ENCODE measurements around the gene KRT72. TPM values are rescaled to one million over a fixed set of nuclear protein-coding genes. Genes with fewer than 3 reads are reported as not detected.

KRT72 gene
- total and polyA plus RNA-seq, 2 experiments from 2014 or later = not detected

- H3K27me3 ChIP-seq = no peaks in the 10 kb centered on the region
- no peak for DNase-seq (ENCODE audit: low spot score)
- H4K20me1 ChIP-seq (ENCODE audit: insufficient read depth, poor library complexity, severe bottlenecking) = no peaks in the 10 kb centered on the region
- no peak overlapping the region for H3K4me2 ChIP-seq
- no peaks in the 10 kb centered on the region for H3K9me3 ChIP-seq (ENCODE audit: low read depth)
- H3K9me2 ChIP-seq (replicated peaks; ENCODE audit: insufficient read depth) = no peaks in the 10 kb centered on the region
- 75% methylated on average over 10 of the region's 10 CpGs for WGBS (ENCODE audit: low lambda C conversion rate, missing lambda C conversion rate)
- H2AFZ ChIP-seq = no peak overlapping the region
- no peaks in the 10 kb centered on the region for H3K4me1 ChIP-seq (ENCODE audit: insufficient read depth)
- no peak overlapping the region for H3K4me3 ChIP-seq
- no peak for TF ChIP-seq EZH2 (IDR thresholded peaks at IDR 0.05; ENCODE audit: borderline replicate concordance)
- TF ChIP-seq EZH2phosphoT487 (IDR thresholded peaks at IDR 0.05; ENCODE audit: low read depth, severe bottlenecking, unreplicated experiment) = no peak
- TF ChIP-seq CTCF (IDR thresholded peaks at IDR 0.05; ENCODE audit: poor library complexity) = no peak
- no peaks in the 10 kb centered on the region for H3K36me3 ChIP-seq (replicated peaks; ENCODE audit: insufficient read depth, low read depth)
- no peaks in the 10 kb centered on the region for H3K79me2 ChIP-seq
- H3K27ac ChIP-seq = peak overlapping the region; percentile 20
Observed at GRCh38 chr12:52579468-52580465, 21.5 kb downstream of the KRT72 start.

GRCh38 chr12:52578469-52578868, 22.8 kb downstream of the KRT72 start:
- H3K36me3 ChIP-seq (replicated peaks; ENCODE audit: insufficient read depth, low read depth) = no peaks in the 10 kb centered on the region
- no peak overlapping the region for H2AFZ ChIP-seq
- H3K4me1 ChIP-seq (ENCODE audit: insufficient read depth) = no peaks in the 10 kb centered on the region
- H3K4me2 ChIP-seq = no peak overlapping the region
- H3K27ac ChIP-seq = no peak overlapping the region
- no peaks in the 10 kb centered on the region for H4K20me1 ChIP-seq (ENCODE audit: insufficient read depth, poor library complexity, severe bottlenecking)
- WGBS (ENCODE audit: low lambda C conversion rate, missing lambda C conversion rate) = 85% methylated on average over 3 of the region's 3 CpGs
- H3K4me3 ChIP-seq = no peak overlapping the region
- no peaks in the 10 kb centered on the region for H3K9me2 ChIP-seq (replicated peaks; ENCODE audit: insufficient read depth)
- no peaks in the 10 kb centered on the region for H3K79me2 ChIP-seq
- no peak for DNase-seq (ENCODE audit: low spot score)
- H3K27me3 ChIP-seq = no peaks in the 10 kb centered on the region
- TF ChIP-seq EZH2 (IDR thresholded peaks at IDR 0.05; ENCODE audit: borderline replicate concordance) = no peak
- TF ChIP-seq EZH2phosphoT487 (IDR thresholded peaks at IDR 0.05; ENCODE audit: low read depth, severe bottlenecking, unreplicated experiment) = no peak
- no peak for TF ChIP-seq CTCF (IDR thresholded peaks at IDR 0.05; ENCODE audit: poor library complexity)
- H3K9me3 ChIP-seq (ENCODE audit: low read depth) = no peaks in the 10 kb centered on the region

GRCh38 chr12:52577316-52577715, 23.9 kb downstream of the KRT72 start:
- H3K9me2 ChIP-seq (replicated peaks; ENCODE audit: insufficient read depth) = no peaks in the 10 kb centered on the region
- H3K27me3 ChIP-seq = no peaks in the 10 kb centered on the region
- H3K4me3 ChIP-seq = no peak overlapping the region
- H3K79me2 ChIP-seq = no peaks in the 10 kb centered on the region
- 92% methylated on average over 8 of the region's 8 CpGs for WGBS (ENCODE audit: low lambda C conversion rate, missing lambda C conversion rate)
- DNase-seq (ENCODE audit: low spot score) = no peak
- no peak for TF ChIP-seq CTCF (IDR thresholded peaks at IDR 0.05; ENCODE audit: poor library complexity)
- TF ChIP-seq EZH2phosphoT487 (IDR thresholded peaks at IDR 0.05; ENCODE audit: low read depth, severe bottlenecking, unreplicated experiment) = no peak
- no peak for TF ChIP-seq EZH2 (IDR thresholded peaks at IDR 0.05; ENCODE audit: borderline replicate concordance)
- no peak overlapping the region for H3K27ac ChIP-seq
- no peak overlapping the region for H2AFZ ChIP-seq
- no peaks in the 10 kb centered on the region for H4K20me1 ChIP-seq (ENCODE audit: insufficient read depth, poor library complexity, severe bottlenecking)
- H3K4me2 ChIP-seq = no peak overlapping the region
- H3K9me3 ChIP-seq (ENCODE audit: low read depth) = no peaks in the 10 kb centered on the region
- no peaks in the 10 kb centered on the region for H3K36me3 ChIP-seq (replicated peaks; ENCODE audit: insufficient read depth, low read depth)
- H3K4me1 ChIP-seq (ENCODE audit: insufficient read depth) = no peaks in the 10 kb centered on the region

All from hepatocyte (in vitro differentiated cells).